Ecto neural progenitor cell (in vitro differentiated cells): Measurements from ENCODE around the gene MSH5.

Source experiments
- DNase-seq: peaks from one replicate; pipeline ENCODE4 v3.0.0-alpha.2; 2018; ENCODE audit warnings: low spot score

MSH5 gene

GRCh38 chr6:31729979-31730630 is 9.7 kb upstream of the MSH5 start:
- peak; percentile 96 for DNase-seq

GRCh38 chr6:31730631-31731086 is 9.1 kb upstream of the MSH5 start:
- DNase-seq = no peak

GRCh38 chr6:31732029-31732428 is 7.8 kb upstream of the MSH5 start:
- DNase-seq = no peak

- DNase-seq = no peak
Observed at GRCh38 chr6:31733734-31734133, 6.1 kb upstream of the MSH5 start.

GRCh38 chr6:31734247-31734820 is 5.5 kb upstream of the MSH5 start:
- DNase-seq = no peak

GRCh38 chr6:31734821-31735406 is 4.9 kb upstream of the MSH5 start:
- peak; percentile 58 for DNase-seq

- peak; percentile 77 for DNase-seq
Observed at GRCh38 chr6:31736021-31736767, 3.6 kb upstream of the MSH5 start, which contains the start of gene CLIC1. CLIC1 (minus strand) TSS chr6:31736530; CDS start chr6:31736300, 230 bp downstream.

- no peak for DNase-seq
Observed at GRCh38 chr6:31736768-31737314, 3.0 kb upstream of the MSH5 start.

- peak; percentile 73 for DNase-seq
Observed at GRCh38 chr6:31737315-31737990, 2.4 kb upstream of the MSH5 start.

GRCh38 chr6:31737991-31738979 is 1.5 kb upstream of the MSH5 start:
- DNase-seq = no peak

- no peak for DNase-seq
Observed at GRCh38 chr6:31740397-31741223, 805 bp downstream of the MSH5 start.

GRCh38 chr6:31741815-31742214 is 2.0 kb downstream of the MSH5 start:
- no peak for DNase-seq

- no peak for DNase-seq
Observed at GRCh38 chr6:31742894-31743293, 3.1 kb downstream of the MSH5 start.

GRCh38 chr6:31744422-31744821 is 4.6 kb downstream of the MSH5 start:
- DNase-seq = no peak

GRCh38 chr6:31749301-31750036 is 9.7 kb downstream of the MSH5 start:
- no peak for DNase-seq

GRCh38 chr6:31750411-31751022 is 10.7 kb downstream of the MSH5 start:
- DNase-seq = no peak

- DNase-seq = no peak
Observed at GRCh38 chr6:31752739-31753319, 13.0 kb downstream of the MSH5 start.

- no peak for DNase-seq
Observed at GRCh38 chr6:31758281-31758680, 18.5 kb downstream of the MSH5 start.
